SK-N-SH treated with all-trans-retinoic acid at 6 μM for 48 hours (cell line): ENCODE results near the gene PGGT1B.

Experiments used
- ATAC-seq: fragments of 200-7000 bp; cut with Tn5 transposase; 3 replicates; pipeline ENCODE4 v1.9.1; 2020; ENCODE audit warnings: mild to moderate bottlenecking, moderate library complexity
- ARNTL ChIP-seq: fragments of 450-650 bp; formaldehyde crosslinking; IDR thresholded peaks from 2 replicates; pipeline ENCODE4 v1.5.0; 2020; ENCODE audit warnings: low read depth, mild to moderate bottlenecking, moderate library complexity, borderline replicate concordance
- CREB5 ChIP-seq: fragments of 250-450 bp; sonication (Bioruptor Pico); IDR thresholded peaks from 2 replicates; pipeline ENCODE4 v1.5.1; 2020; ENCODE audit warnings: low read depth, mild to moderate bottlenecking, moderate library complexity
- CSRNP3 ChIP-seq: fragments of 250-450 bp; sonication (Bioruptor Pico); IDR thresholded peaks from 2 replicates; pipeline ENCODE4 v1.5.1; 2021; ENCODE audit warnings: mild to moderate bottlenecking, moderate library complexity
- ESRRG ChIP-seq: fragments of 250-450 bp; sonication (Bioruptor Pico); IDR thresholded peaks from 2 replicates; pipeline ENCODE4 v1.6.1; 2021; ENCODE audit warnings: mild to moderate bottlenecking
- GLIS3 ChIP-seq: fragments of 250-450 bp; sonication (Bioruptor Pico); IDR thresholded peaks from 2 replicates; pipeline ENCODE4 v1.5.0; 2020; ENCODE audit warnings: mild to moderate bottlenecking, moderate library complexity
- ISL1 ChIP-seq: fragments of 250-450 bp; sonication (Bioruptor Pico); IDR thresholded peaks from 2 replicates; pipeline ENCODE4 v2.1.2; 2022; ENCODE audit warnings: mild to moderate bottlenecking, moderate library complexity
- OSR1 ChIP-seq: fragments of 250-450 bp; sonication (Bioruptor Pico); IDR thresholded peaks from 2 replicates; pipeline ENCODE4 v1.8.0; 2022; ENCODE audit warnings: moderate library complexity, mild to moderate bottlenecking, inconsistent platforms
- PPARA ChIP-seq: fragments of 250-450 bp; sonication (Bioruptor Pico); IDR thresholded peaks from 2 replicates; pipeline ENCODE4 v1.5.0; 2020; ENCODE audit warnings: mild to moderate bottlenecking, borderline replicate concordance
- RARB ChIP-seq: fragments of 250-450 bp; sonication (Bioruptor Pico); IDR thresholded peaks from 2 replicates; pipeline ENCODE4 v1.8.0; 2021; ENCODE audit warnings: mild to moderate bottlenecking, moderate library complexity
- SNAI2 ChIP-seq: fragments of 250-450 bp; sonication (Bioruptor Pico); IDR thresholded peaks from 2 replicates; pipeline ENCODE4 v1.5.0; 2020; ENCODE audit warnings: mild to moderate bottlenecking, moderate library complexity
- TCF4 ChIP-seq: fragments of 250-450 bp; sonication (Bioruptor Pico); IDR thresholded peaks from 2 replicates; pipeline ENCODE4 v1.8.0; 2021; ENCODE audit warnings: mild to moderate bottlenecking, moderate library complexity, borderline replicate concordance
- TOX ChIP-seq: fragments of 250-450 bp; sonication (Bioruptor Pico); IDR thresholded peaks from 2 replicates; pipeline ENCODE4 v1.8.0; 2021; ENCODE audit warnings: mild to moderate bottlenecking, moderate library complexity, borderline replicate concordance
- TSHZ2 ChIP-seq: fragments of 250-450 bp; sonication (Bioruptor Pico); IDR thresholded peaks from 2 replicates; pipeline ENCODE4 v1.5.0; 2020; ENCODE audit warnings: mild to moderate bottlenecking, moderate library complexity
- ZFP3 ChIP-seq: fragments of 250-450 bp; sonication (Bioruptor Pico); IDR thresholded peaks from 2 replicates; pipeline ENCODE4 v1.5.0; 2020; ENCODE audit warnings: mild to moderate bottlenecking, moderate library complexity
- ZFP30 ChIP-seq: fragments of 450-650 bp; formaldehyde crosslinking; IDR thresholded peaks from 2 replicates; pipeline ENCODE4 v1.5.0; 2022; ENCODE audit warnings: mild to moderate bottlenecking, moderate library complexity
- ZNF565 ChIP-seq: fragments of 450-650 bp; formaldehyde crosslinking; conservative IDR thresholded peaks from 2 replicates; pipeline ENCODE4 v1.5.0; 2020; ENCODE audit warnings: low read depth, mild to moderate bottlenecking, moderate library complexity
- ZNF70 ChIP-seq: fragments of 450-650 bp; formaldehyde crosslinking; IDR thresholded peaks from 2 replicates; pipeline ENCODE4 v1.5.0; 2020; ENCODE audit warnings: mild to moderate bottlenecking, moderate library complexity
- ZNF8 ChIP-seq: fragments of 450-650 bp; formaldehyde crosslinking; IDR thresholded peaks from 2 replicates; pipeline ENCODE4 v1.5.0; 2020; ENCODE audit warnings: mild to moderate bottlenecking, moderate library complexity
- TF ChIP-seq, protein P1 (sequence below): fragments of 250-450 bp; sonication (Bioruptor Pico); IDR thresholded peaks from 2 replicates; pipeline ENCODE4 v1.8.0; 2021; ENCODE audit warnings: low read depth, mild to moderate bottlenecking, moderate library complexity, borderline replicate concordance
- TF ChIP-seq, protein P2 (sequence below): fragments of 250-450 bp; sonication (Bioruptor Pico); IDR thresholded peaks from 2 replicates; pipeline ENCODE4 v1.8.0; 2020; ENCODE audit warnings: mild to moderate bottlenecking, moderate library complexity, borderline replicate concordance

Gene PGGT1B

DNA sequence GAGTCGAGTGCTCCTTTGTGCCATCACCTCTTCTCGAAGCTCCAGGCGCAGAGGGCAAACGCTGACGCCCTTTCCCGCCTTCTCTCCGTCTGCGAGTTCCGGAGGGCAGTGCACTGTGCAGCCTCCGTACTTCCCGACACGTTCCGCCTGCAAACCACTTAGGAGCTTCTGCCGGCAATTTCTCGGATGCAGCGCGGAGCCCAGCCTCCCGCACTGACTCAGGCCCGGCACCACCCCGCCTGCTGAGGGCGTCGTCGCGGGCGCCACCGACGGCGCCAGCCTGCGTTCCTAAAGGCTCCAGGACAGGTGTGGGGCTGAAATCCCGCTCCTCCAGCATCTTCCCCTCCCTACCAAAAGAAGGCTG is 83.7 kb downstream of the PGGT1B start:
- no peak for ATAC-seq
- TF ChIP-seq ESRRG (CRISPR knock-in tag) (no peak), CREB5 (CRISPR knock-in tag) (no peak)

DNA sequence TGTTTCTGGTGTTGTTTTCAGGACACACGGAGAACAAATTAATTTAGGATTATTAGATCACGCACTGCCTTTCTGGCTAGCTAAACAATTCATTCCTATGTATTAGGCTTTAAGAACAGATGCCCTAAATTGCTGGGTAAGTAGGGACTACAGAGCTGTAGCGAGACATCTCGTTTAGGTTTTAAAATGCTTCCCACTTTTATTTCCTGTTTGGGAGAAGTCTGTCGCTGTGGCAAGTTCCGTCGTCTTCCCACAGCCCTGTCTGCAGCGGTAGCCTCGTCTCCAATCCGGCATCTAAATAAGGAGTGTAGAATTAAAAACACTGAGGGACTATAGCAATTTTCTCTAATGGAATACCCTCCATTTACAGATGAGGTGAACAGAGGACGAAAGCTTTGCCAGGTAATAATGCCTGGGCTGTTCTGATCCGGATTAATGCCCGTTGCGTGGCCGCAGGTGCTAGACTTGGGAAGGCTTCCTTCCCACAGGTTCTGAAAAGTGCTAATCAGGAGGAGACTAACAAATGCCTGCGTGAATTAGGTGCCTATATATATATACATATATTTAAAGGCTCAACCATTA is 91.7 kb downstream of the PGGT1B start:
- TF ChIP-seq, protein P1, sequence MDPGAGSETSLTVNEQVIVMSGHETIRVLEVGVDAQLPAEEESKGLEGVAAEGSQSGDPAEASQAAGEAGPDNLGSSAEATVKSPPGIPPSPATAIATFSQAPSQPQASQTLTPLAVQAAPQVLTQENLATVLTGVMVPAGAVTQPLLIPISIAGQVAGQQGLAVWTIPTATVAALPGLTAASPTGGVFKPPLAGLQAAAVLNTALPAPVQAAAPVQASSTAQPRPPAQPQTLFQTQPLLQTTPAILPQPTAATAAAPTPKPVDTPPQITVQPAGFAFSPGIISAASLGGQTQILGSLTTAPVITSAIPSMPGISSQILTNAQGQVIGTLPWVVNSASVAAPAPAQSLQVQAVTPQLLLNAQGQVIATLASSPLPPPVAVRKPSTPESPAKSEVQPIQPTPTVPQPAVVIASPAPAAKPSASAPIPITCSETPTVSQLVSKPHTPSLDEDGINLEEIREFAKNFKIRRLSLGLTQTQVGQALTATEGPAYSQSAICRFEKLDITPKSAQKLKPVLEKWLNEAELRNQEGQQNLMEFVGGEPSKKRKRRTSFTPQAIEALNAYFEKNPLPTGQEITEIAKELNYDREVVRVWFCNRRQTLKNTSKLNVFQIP (CRISPR knock-in tag), result no peak
- TF ChIP-seq ZFP30 (CRISPR knock-in tag), result no peak
- no peak for TF ChIP-seq ARNTL (CRISPR knock-in tag)
- no peak for TF ChIP-seq ISL1 (CRISPR knock-in tag)
- TF ChIP-seq PPARA (CRISPR knock-in tag), result no peak
- TF ChIP-seq SNAI2, result no peak
- TF ChIP-seq OSR1, result no peak
- TF ChIP-seq ZNF70, result no peak
- TF ChIP-seq RARB, result no peak
- TF ChIP-seq, protein P2, sequence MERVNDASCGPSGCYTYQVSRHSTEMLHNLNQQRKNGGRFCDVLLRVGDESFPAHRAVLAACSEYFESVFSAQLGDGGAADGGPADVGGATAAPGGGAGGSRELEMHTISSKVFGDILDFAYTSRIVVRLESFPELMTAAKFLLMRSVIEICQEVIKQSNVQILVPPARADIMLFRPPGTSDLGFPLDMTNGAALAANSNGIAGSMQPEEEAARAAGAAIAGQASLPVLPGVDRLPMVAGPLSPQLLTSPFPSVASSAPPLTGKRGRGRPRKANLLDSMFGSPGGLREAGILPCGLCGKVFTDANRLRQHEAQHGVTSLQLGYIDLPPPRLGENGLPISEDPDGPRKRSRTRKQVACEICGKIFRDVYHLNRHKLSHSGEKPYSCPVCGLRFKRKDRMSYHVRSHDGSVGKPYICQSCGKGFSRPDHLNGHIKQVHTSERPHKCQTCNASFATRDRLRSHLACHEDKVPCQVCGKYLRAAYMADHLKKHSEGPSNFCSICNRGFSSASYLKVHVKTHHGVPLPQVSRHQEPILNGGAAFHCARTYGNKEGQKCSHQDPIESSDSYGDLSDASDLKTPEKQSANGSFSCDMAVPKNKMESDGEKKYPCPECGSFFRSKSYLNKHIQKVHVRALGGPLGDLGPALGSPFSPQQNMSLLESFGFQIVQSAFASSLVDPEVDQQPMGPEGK, result no peak
- TF ChIP-seq ZFP3, result no peak
- TF ChIP-seq CREB5 (CRISPR knock-in tag), result no peak
- TF ChIP-seq ZNF565 (CRISPR knock-in tag), result no peak
- no peak for TF ChIP-seq CSRNP3 (CRISPR knock-in tag)
- TF ChIP-seq ESRRG (CRISPR knock-in tag), result no peak
- TF ChIP-seq GLIS3 (CRISPR knock-in tag), result no peak
- TF ChIP-seq TSHZ2 (CRISPR knock-in tag), result no peak
- TF ChIP-seq TCF4 (CRISPR knock-in tag), result no peak
- no peak for ATAC-seq

DNA sequence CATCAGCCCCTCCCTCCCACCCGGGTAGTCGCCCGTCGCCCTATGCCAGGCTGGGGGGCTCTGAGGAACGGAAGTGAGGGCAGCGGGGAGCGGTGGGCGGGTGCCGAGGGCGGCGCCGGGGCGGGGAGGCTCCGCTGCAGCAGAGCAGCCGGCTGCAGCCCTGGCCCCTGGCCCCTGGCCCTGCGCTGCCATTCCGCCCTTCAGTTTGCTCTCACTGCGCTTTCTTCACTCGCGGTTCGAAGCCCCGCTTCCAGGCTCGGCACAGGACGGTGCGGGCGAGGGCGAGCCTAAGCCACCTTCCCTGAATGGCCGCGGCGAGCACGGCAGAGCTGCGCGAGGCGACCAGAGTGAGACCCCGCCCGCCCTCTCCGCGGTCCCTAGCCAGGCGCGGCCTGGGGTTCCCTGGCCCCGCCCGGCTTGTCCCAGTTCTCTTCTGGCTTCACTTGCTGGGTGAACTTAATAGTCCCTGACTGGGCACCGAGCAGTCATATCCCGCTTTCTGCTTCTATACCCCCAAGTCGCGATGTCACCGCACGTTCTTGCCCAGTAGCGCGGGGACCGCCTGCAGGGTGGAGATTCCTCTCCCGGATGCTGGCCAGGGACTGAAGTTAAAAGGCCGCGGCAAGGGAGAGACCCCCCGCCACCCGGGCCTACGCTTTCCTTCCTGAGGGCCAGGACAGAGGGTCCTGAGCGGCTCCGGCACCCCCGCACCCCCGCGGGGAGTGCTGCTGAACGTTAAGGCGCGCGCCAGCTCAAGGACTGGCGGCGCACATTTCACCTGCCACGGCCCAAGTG is 92.3 kb downstream of the PGGT1B start:
- no peak for TF ChIP-seq CREB5 (CRISPR knock-in tag)
- TF ChIP-seq ARNTL (CRISPR knock-in tag), result no peak
- no peak for TF ChIP-seq TOX (CRISPR knock-in tag)
- no peak for TF ChIP-seq ZFP30 (CRISPR knock-in tag)
- TF ChIP-seq ZFP3, result no peak
- TF ChIP-seq, protein P2, result no peak
- TF ChIP-seq ZNF8 (CRISPR knock-in tag), result no peak
- no peak for TF ChIP-seq ZNF70
- TF ChIP-seq OSR1, result no peak
- TF ChIP-seq, all 23 proteins: peak for 0
- ATAC-seq, result peak; percentile 74
